ENCODE results near the gene ARID3B.
A peak's percentile ranks its signal among the peaks of the same experiment; 100 is the strongest.

ARID3B gene

GRCh38 chr15:74580538-74581350 lies 39.7 kb downstream of the ARID3B start:
- CTCF ChIA-PET, result no interaction called here
- no peak for DNase-seq (ENCODE audit: extremely low spot score)
- no peak for TF ChIP-seq CTBP1 (IDR thresholded peaks at IDR 0.05; ENCODE audit: borderline replicate concordance)
- TF ChIP-seq PKNOX1 (IDR thresholded peaks at IDR 0.05), result no peak
- no peak for TF ChIP-seq ARNT (IDR thresholded peaks at IDR 0.05)
- no peak for TF ChIP-seq SP1 (IDR thresholded peaks at IDR 0.05)
- no peak for TF ChIP-seq L3MBTL2 (conservative IDR thresholded peaks at IDR 0.05)
- POLR2A ChIA-PET, result no interaction called here

- CTCF ChIA-PET, result no interaction called here
- POLR2A ChIA-PET, result no interaction called here
- no peak for DNase-seq (ENCODE audit: extremely low spot score)
- no peak for TF ChIP-seq TARDBP (IDR thresholded peaks at IDR 0.05)
- TF ChIP-seq FOXA1 (IDR thresholded peaks at IDR 0.05), result no peak
- no peak for TF ChIP-seq NFRKB (IDR thresholded peaks at IDR 0.05)
- TF ChIP-seq PKNOX1 (IDR thresholded peaks at IDR 0.05), result peak; percentile 80
Observed at GRCh38 chr15:74584204-74584603, 43.2 kb downstream of the ARID3B start.

GRCh38 chr15:74584779-74585178 lies 43.8 kb downstream of the ARID3B start:
- TF ChIP-seq PKNOX1 (IDR thresholded peaks at IDR 0.05), result peak; percentile 89
- TF ChIP-seq FOXA1 (IDR thresholded peaks at IDR 0.05), result no peak
- TF ChIP-seq ZNF384 (IDR thresholded peaks at IDR 0.05), result no peak
- no peak for TF ChIP-seq SP1 (IDR thresholded peaks at IDR 0.05)
- no peak for DNase-seq (ENCODE audit: extremely low spot score)
- ChIA-PET POLR2A (no interaction called here), CTCF (no interaction called here)

GRCh38 chr15:74585191-74585590 lies 44.2 kb downstream of the ARID3B start:
- POLR2A ChIA-PET, result no interaction called here
- CTCF ChIA-PET, result no interaction called here
- no peak for DNase-seq (ENCODE audit: extremely low spot score)
- TF ChIP-seq CTBP1 (IDR thresholded peaks at IDR 0.05; ENCODE audit: borderline replicate concordance) (no peak), PKNOX1 (IDR thresholded peaks at IDR 0.05) (no peak), ELF4 (IDR thresholded peaks at IDR 0.05) (no peak), L3MBTL2 (conservative IDR thresholded peaks at IDR 0.05) (no peak), LEF1 (IDR thresholded peaks at IDR 0.05; ENCODE audit: borderline replicate concordance) (no peak), BHLHE40 (IDR thresholded peaks at IDR 0.05; ENCODE audit: borderline replicate concordance) (no peak), SUZ12 (IDR thresholded peaks at IDR 0.05) (no peak), SP1 (IDR thresholded peaks at IDR 0.05) (no peak), ZNF384 (IDR thresholded peaks at IDR 0.05) (no peak), TARDBP (IDR thresholded peaks at IDR 0.05) (no peak), NFRKB (IDR thresholded peaks at IDR 0.05) (no peak), HDGF (IDR thresholded peaks at IDR 0.05; ENCODE audit: borderline replicate concordance) (no peak), FOXM1 (IDR thresholded peaks at IDR 0.05; ENCODE audit: borderline replicate concordance) (no peak), ARNT (IDR thresholded peaks at IDR 0.05) (no peak), FOXA1 (IDR thresholded peaks at IDR 0.05) (no peak), FOXK2 (IDR thresholded peaks at IDR 0.05) (no peak)

GRCh38 chr15:74585857-74586256 lies 44.8 kb downstream of the ARID3B start:
- POLR2A ChIA-PET, result no interaction called here
- DNase-seq (ENCODE audit: extremely low spot score), result no peak
- TF ChIP-seq BHLHE40 (IDR thresholded peaks at IDR 0.05; ENCODE audit: borderline replicate concordance), result no peak
- TF ChIP-seq TARDBP (IDR thresholded peaks at IDR 0.05), result no peak
- TF ChIP-seq CTBP1 (IDR thresholded peaks at IDR 0.05; ENCODE audit: borderline replicate concordance), result no peak
- no peak for TF ChIP-seq L3MBTL2 (conservative IDR thresholded peaks at IDR 0.05)
- no peak for TF ChIP-seq SUZ12 (IDR thresholded peaks at IDR 0.05)
- TF ChIP-seq LEF1 (IDR thresholded peaks at IDR 0.05; ENCODE audit: borderline replicate concordance), result no peak
- TF ChIP-seq SP1 (IDR thresholded peaks at IDR 0.05), result no peak
- TF ChIP-seq FOXA1 (IDR thresholded peaks at IDR 0.05), result no peak
- no peak for TF ChIP-seq ARNT (IDR thresholded peaks at IDR 0.05)
- no peak for TF ChIP-seq ZNF384 (IDR thresholded peaks at IDR 0.05)
- CTCF ChIA-PET, result no interaction called here

GRCh38 chr15:74589826-74590225 lies 48.8 kb downstream of the ARID3B start:
- TF ChIP-seq BHLHE40 (IDR thresholded peaks at IDR 0.05; ENCODE audit: borderline replicate concordance) (no peak), FOXA1 (IDR thresholded peaks at IDR 0.05) (no peak), SP1 (IDR thresholded peaks at IDR 0.05) (no peak), PKNOX1 (IDR thresholded peaks at IDR 0.05) (no peak), FOXK2 (IDR thresholded peaks at IDR 0.05) (no peak), SUZ12 (IDR thresholded peaks at IDR 0.05) (no peak), L3MBTL2 (conservative IDR thresholded peaks at IDR 0.05) (no peak), LEF1 (IDR thresholded peaks at IDR 0.05; ENCODE audit: borderline replicate concordance) (no peak), HDGF (IDR thresholded peaks at IDR 0.05; ENCODE audit: borderline replicate concordance) (no peak), NFRKB (IDR thresholded peaks at IDR 0.05) (no peak), TARDBP (IDR thresholded peaks at IDR 0.05) (no peak), ARNT (IDR thresholded peaks at IDR 0.05) (no peak), ZNF384 (IDR thresholded peaks at IDR 0.05) (no peak), CTBP1 (IDR thresholded peaks at IDR 0.05; ENCODE audit: borderline replicate concordance) (no peak), FOXM1 (IDR thresholded peaks at IDR 0.05; ENCODE audit: borderline replicate concordance) (no peak), ELF4 (IDR thresholded peaks at IDR 0.05) (no peak)
- no peak for DNase-seq (ENCODE audit: extremely low spot score)
- CTCF ChIA-PET, result no interaction called here
- POLR2A ChIA-PET, result no interaction called here
